HCT116 (cell line): ENCODE measurements around the gene DGKB.

Experiments
- CEBPB ChIP-seq: IDR thresholded peaks from 2 replicates; pipeline ENCODE4 v1.6.1; 2012; ENCODE audit warnings: low read depth
- EZH2 ChIP-seq: fragments of 200-600 bp; sonication (generic); IDR thresholded peaks from 2 replicates; pipeline ENCODE4 v1.6.1; 2017; ENCODE audit warnings: antibody characterized with exemption, mixed run types
- EZH2phosphoT487 ChIP-seq: fragments of 200-600 bp; IDR thresholded peaks from 2 replicates; pipeline ENCODE4 v1.6.1; 2018; ENCODE audit warnings: antibody characterized with exemption, borderline replicate concordance
- POLR2A ChIP-seq: IDR thresholded peaks from 2 replicates; pipeline ENCODE4 v1.7.0; 2011; ENCODE audit warnings: borderline replicate concordance; ENCODE audit not compliant: insufficient read depth, insufficient read length; ENCODE audit errors: extremely low read depth
- SIN3A ChIP-seq: IDR thresholded peaks from 2 replicates; pipeline ENCODE4 v1.6.1; 2012; ENCODE audit warnings: low read depth
- SP1 ChIP-seq: IDR thresholded peaks from 2 replicates; pipeline ENCODE4 v1.6.1; 2012; ENCODE audit warnings: low read depth
- ZFX ChIP-seq: fragments of 450-650 bp; IDR thresholded peaks from 2 replicates; pipeline ENCODE4 v1.6.1; 2017
- ZNF274 ChIP-seq: fragments of 200-500 bp; sonication (Bioruptor generic); IDR thresholded peaks from 2 replicates; pipeline ENCODE4 v1.6.1; 2014; ENCODE audit warnings: mild to moderate bottlenecking, low read depth, low read length, inconsistent platforms
- TF ChIP-seq, protein P1 (sequence below), 3 experiments: fragments of 200-600 bp in 1 of 3; sonication (generic) in 1 of 3; IDR thresholded peaks in 2 of 3; conservative IDR thresholded peaks in 1 of 3; 2 replicates each; pipeline ENCODE4 v1.5.1; 2012 to 2017; ENCODE audit warnings: low read depth in 2 of 3, low read length in 2 of 3, antibody characterized with exemption in 1 of 3, borderline replicate concordance in 1 of 3, control low read depth in 1 of 3, mild to moderate bottlenecking in 1 of 3, mixed read lengths in 1 of 3, mixed run types in 1 of 3, moderate library complexity in 1 of 3; ENCODE audit not compliant: insufficient read depth in 1 of 3
- TF ChIP-seq, protein P2 (sequence below): IDR thresholded peaks from 2 replicates; pipeline ENCODE4 v1.6.1; 2012
- TF ChIP-seq, protein P3 (sequence below): IDR thresholded peaks from 2 replicates; pipeline ENCODE4 v1.6.1; 2012

DNA sequence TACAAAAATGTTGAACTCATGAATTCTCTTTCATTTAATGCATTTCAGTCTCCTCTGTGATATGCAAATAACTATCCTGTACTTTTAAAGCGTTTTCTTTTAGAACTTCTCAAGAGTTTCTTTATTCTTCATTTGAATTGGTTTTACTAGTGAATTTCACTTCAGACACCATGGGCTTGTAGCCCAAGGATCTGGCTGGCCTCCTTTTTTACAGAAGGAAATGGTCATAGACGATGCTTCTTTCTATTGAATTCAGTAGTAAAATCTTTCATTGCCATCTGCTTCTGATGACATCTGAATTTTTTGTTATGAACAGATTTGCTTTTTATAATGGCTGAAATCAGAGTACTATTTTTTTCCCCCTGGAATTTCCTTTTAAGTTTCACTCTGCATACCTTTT, 777.8 kb downstream of the DGKB start:
- TF ChIP-seq, protein P1, sequence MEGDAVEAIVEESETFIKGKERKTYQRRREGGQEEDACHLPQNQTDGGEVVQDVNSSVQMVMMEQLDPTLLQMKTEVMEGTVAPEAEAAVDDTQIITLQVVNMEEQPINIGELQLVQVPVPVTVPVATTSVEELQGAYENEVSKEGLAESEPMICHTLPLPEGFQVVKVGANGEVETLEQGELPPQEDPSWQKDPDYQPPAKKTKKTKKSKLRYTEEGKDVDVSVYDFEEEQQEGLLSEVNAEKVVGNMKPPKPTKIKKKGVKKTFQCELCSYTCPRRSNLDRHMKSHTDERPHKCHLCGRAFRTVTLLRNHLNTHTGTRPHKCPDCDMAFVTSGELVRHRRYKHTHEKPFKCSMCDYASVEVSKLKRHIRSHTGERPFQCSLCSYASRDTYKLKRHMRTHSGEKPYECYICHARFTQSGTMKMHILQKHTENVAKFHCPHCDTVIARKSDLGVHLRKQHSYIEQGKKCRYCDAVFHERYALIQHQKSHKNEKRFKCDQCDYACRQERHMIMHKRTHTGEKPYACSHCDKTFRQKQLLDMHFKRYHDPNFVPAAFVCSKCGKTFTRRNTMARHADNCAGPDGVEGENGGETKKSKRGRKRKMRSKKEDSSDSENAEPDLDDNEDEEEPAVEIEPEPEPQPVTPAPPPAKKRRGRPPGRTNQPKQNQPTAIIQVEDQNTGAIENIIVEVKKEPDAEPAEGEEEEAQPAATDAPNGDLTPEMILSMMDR (IDR thresholded peaks at IDR 0.05 in 2 of 3, conservative IDR thresholded peaks at IDR 0.05 in 1 of 3; ENCODE audit: borderline replicate concordance in 1 of 3, insufficient read depth in 1 of 3, low read depth in 2 of 3, low read length in 2 of 3): no peak
- no peak for TF ChIP-seq EZH2phosphoT487
- no peak for TF ChIP-seq POLR2A
- TF ChIP-seq ZNF274: no peak
- TF ChIP-seq, protein P2, sequence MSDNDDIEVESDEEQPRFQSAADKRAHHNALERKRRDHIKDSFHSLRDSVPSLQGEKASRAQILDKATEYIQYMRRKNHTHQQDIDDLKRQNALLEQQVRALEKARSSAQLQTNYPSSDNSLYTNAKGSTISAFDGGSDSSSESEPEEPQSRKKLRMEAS: no peak
- TF ChIP-seq, protein P3, sequence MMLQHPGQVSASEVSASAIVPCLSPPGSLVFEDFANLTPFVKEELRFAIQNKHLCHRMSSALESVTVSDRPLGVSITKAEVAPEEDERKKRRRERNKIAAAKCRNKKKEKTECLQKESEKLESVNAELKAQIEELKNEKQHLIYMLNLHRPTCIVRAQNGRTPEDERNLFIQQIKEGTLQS: no peak
- no peak for TF ChIP-seq CEBPB
- TF ChIP-seq ZFX: no peak
- TF ChIP-seq EZH2: no peak
- TF ChIP-seq SIN3A: no peak
- TF ChIP-seq SP1: no peak
